ENCODE measurements around the gene WDR33.

DNA sequence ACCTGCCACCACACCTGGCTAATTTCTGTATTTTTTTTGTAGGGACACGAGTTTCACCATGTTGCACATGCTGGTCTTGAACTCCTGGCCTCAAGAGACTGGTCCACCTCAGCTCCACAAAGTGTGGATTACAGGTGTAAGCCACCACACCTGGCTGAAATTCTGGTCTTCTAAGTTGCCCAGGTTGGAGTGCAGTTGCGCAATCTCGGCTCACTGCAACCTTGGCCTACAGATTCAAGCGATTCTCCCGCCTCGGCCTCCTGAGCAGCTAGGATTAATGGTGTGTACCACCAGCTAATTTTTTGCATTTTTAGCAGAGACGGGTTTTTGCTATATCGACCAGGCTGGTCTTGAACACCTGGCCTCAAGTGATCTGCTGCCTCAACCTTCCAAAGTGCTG is 41.4 kb upstream of the WDR33 start:
- TF ChIP-seq POLR2A (IDR thresholded peaks at IDR 0.05; ENCODE audit: low read depth) (no peak), POLR2AphosphoS5 (IDR thresholded peaks at IDR 0.05) (no peak), CTCF (IDR thresholded peaks at IDR 0.05) (no peak)
